PC-3 (cell line): ENCODE measurements around the gene PDCD1LG2.

ENCODE experiments used
- EZH2 ChIP-seq: fragments of 300-600 bp; sonication (generic); IDR thresholded peaks from one replicate; pipeline ENCODE4 v1.6.1; 2017; ENCODE audit warnings: antibody characterized with exemption, mild to moderate bottlenecking, low read length; ENCODE audit not compliant: unreplicated experiment
- EZH2phosphoT487 ChIP-seq: fragments of 300-600 bp; sonication (generic); IDR thresholded peaks from 2 replicates; pipeline ENCODE4 v1.6.1; 2018; ENCODE audit warnings: mild to moderate bottlenecking, antibody characterized with exemption, low read length, borderline replicate concordance
- TF ChIP-seq, protein P1 (sequence below): fragments of 300-600 bp; sonication (generic); conservative IDR thresholded peaks from 2 replicates; pipeline ENCODE4 v1.5.1; 2017; ENCODE audit warnings: antibody characterized with exemption, low read depth, mild to moderate bottlenecking, low read length

GRCh38 chr9:5518171-5518936 lies 8.0 kb downstream of the PDCD1LG2 start:
- TF ChIP-seq, protein P1, sequence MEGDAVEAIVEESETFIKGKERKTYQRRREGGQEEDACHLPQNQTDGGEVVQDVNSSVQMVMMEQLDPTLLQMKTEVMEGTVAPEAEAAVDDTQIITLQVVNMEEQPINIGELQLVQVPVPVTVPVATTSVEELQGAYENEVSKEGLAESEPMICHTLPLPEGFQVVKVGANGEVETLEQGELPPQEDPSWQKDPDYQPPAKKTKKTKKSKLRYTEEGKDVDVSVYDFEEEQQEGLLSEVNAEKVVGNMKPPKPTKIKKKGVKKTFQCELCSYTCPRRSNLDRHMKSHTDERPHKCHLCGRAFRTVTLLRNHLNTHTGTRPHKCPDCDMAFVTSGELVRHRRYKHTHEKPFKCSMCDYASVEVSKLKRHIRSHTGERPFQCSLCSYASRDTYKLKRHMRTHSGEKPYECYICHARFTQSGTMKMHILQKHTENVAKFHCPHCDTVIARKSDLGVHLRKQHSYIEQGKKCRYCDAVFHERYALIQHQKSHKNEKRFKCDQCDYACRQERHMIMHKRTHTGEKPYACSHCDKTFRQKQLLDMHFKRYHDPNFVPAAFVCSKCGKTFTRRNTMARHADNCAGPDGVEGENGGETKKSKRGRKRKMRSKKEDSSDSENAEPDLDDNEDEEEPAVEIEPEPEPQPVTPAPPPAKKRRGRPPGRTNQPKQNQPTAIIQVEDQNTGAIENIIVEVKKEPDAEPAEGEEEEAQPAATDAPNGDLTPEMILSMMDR = no peak
- TF ChIP-seq EZH2phosphoT487 = no peak
- no peak for TF ChIP-seq EZH2
